GM12865 (cell line): ENCODE results near the gene CLTCL1.

ENCODE experiments used
- DNase-seq: peaks from one replicate; pipeline ENCODE4 v3.0.0; 2010; ENCODE audit warnings: low read depth
- H3K4me3 ChIP-seq: 2 replicates; pipeline ENCODE4 v1.5.1; 2011; ENCODE audit warnings: mild to moderate bottlenecking, low read depth, low read length, control low read depth
- CTCF ChIP-seq: IDR thresholded peaks from 2 replicates; pipeline ENCODE4 v1.5.1; 2011; ENCODE audit warnings: low read length, control low read depth, low read depth, inconsistent platforms; ENCODE audit not compliant: insufficient read depth; ENCODE audit errors: missing control alignments

CLTCL1 gene

GRCh38 chr22:19304547-19304946 is 13.0 kb upstream of the CLTCL1 start:
- no peak for DNase-seq
- no peak overlapping the region for H3K4me3 ChIP-seq
- TF ChIP-seq CTCF, result no peak

- H3K4me3 ChIP-seq, result no peak overlapping the region
- DNase-seq, result no peak
- no peak for TF ChIP-seq CTCF
Measured at GRCh38 chr22:19303785-19304184, 12.3 kb upstream of the CLTCL1 start.

- no peak overlapping the region for H3K4me3 ChIP-seq
- TF ChIP-seq CTCF, result no peak
- DNase-seq, result no peak
Measured at GRCh38 chr22:19295733-19296132, 4.2 kb upstream of the CLTCL1 start.

- TF ChIP-seq CTCF, result no peak
- peak overlapping the region; percentile 76 for H3K4me3 ChIP-seq
- no peak for DNase-seq
Measured at GRCh38 chr22:19292458-19293230, 1.1 kb upstream of the CLTCL1 start.

- H3K4me3 ChIP-seq, result peak overlapping the region; percentile 40
- no peak for TF ChIP-seq CTCF
- peak; percentile 11 for DNase-seq
Measured at GRCh38 chr22:19291218-19291579, 320 bp downstream of the CLTCL1 start.

- no peak for DNase-seq
- H3K4me3 ChIP-seq, result peak overlapping the region; percentile 40
- no peak for TF ChIP-seq CTCF
Measured at GRCh38 chr22:19290400-19291217, 910 bp downstream of the CLTCL1 start.
